Smooth muscle cell of the brain vasculature (primary cell): Measurements from ENCODE around the gene CLSTN2.
A peak's percentile ranks its signal among the peaks of the same experiment; 100 is the strongest.

Source experiments
- DNase-seq: peaks from one replicate; pipeline ENCODE4 v3.0.0-alpha.2; 2012; ENCODE audit warnings: low read depth, low spot score

The CLSTN2 gene

GRCh38 chr3:140277886-140278285, 342.9 kb downstream of the CLSTN2 start:
- DNase-seq = no peak

GRCh38 chr3:140284372-140284771, 349.4 kb downstream of the CLSTN2 start:
- no peak for DNase-seq

DNA sequence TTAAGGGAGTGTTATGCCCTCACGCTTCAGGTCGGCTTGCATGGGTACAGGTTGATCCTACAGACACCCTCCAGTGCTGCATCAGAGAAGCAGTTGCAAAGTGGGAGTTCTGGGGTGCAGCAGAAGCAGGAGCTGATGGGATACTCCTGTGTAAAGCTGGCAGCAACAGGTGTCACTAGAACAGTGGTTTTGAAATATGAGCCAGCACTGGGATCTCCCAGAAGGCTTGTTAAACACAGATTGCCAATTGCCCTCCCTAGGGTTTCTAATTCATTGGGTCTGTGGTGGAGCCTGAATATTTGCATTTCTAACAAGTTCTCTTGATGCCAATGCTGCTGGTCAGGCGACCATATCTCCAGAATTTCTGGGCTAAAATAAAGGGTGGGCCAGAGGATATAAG, 350.4 kb downstream of the CLSTN2 start:
- no peak for DNase-seq

GRCh38 chr3:140288595-140288994, 353.6 kb downstream of the CLSTN2 start:
- no peak for DNase-seq

DNA sequence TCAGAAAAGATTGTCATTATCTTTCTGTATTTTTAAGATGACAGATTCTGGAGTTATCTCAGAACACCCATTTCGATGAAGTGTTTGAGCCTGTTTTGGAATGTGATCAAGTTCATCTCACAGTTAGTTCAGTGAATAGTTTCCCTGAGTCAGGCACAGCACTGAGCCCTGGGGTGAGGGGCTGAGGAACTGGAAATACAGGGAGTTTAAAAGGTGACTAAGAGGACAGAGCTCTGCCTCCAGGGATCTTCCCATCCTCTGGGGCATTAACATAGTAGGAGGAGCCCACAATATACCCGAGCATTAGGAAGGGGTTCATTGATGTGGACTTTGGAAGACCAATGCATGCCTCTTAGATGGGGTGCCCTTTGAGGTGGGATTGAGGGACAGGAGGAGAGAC, 355.1 kb downstream of the CLSTN2 start:
- no peak for DNase-seq

DNA sequence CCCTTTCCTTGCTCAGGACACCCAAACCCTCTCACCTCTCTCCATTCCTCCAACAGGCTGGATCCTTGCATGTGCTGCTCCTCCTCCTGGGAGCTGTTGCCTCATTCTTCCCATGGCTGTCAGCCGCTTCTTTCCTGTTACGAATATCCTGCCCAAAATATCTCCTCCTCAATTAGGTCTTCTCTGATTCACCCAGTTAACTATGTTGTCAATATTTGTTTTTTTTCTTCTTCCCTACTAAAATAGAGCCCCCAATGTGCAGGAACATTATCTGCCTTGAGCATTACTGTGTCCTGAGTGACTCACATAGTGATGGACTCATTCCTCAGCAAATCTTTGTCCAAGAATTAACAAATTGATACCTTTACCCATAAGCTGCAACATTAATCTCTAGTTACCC, 357.2 kb downstream of the CLSTN2 start:
- no peak for DNase-seq

DNA sequence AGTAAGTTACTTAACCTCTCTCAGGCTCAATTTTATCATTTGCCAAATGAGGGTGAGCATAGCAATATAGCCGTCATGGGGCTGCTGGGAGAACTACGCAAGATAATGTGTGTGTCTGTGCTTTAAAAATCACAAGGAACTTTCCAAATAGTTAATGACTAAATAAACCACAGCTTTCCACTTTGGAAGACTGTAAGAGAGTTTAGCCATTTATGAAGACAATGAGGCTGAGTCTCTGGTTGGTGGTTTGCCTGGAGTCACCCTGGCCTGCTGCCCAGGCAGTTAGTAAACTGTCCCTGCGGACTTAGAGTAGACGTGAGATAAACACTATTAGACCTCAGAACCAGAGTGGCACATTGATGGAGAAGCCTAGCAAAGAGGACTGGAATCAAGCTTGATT, 357.7 kb downstream of the CLSTN2 start:
- DNase-seq = peak; percentile 31

- DNase-seq = no peak
These were observed 359.1 kb downstream of the CLSTN2 start for GRCh38 chr3:140294058-140294457.

GRCh38 chr3:140296796-140297352, 361.9 kb downstream of the CLSTN2 start:
- peak; percentile 54 for DNase-seq

GRCh38 chr3:140298043-140298442, 363.1 kb downstream of the CLSTN2 start:
- no peak for DNase-seq

GRCh38 chr3:140298569-140299070, 363.6 kb downstream of the CLSTN2 start:
- no peak for DNase-seq

DNA sequence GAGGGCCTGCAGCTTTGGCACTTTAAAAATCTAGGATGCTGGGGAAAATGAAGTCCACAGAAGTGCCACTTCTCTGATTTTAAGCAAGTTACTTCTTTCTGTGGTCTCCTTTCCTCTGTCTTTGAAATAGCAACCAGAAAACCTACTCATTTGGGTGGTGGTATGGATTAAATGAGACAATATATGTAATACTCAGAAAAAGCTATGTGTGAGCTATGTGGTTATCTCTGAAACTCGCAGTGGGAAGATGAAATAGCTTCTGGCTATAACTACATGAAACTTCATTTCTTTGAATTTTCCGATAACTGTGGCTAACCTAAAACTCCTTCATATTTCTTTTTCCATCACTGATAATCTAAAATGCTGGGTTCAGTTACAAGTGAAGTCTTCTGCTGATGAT, 368.9 kb downstream of the CLSTN2 start:
- DNase-seq = no peak

- DNase-seq = no peak
These were observed 373.6 kb downstream of the CLSTN2 start for GRCh38 chr3:140308535-140308934.

DNA sequence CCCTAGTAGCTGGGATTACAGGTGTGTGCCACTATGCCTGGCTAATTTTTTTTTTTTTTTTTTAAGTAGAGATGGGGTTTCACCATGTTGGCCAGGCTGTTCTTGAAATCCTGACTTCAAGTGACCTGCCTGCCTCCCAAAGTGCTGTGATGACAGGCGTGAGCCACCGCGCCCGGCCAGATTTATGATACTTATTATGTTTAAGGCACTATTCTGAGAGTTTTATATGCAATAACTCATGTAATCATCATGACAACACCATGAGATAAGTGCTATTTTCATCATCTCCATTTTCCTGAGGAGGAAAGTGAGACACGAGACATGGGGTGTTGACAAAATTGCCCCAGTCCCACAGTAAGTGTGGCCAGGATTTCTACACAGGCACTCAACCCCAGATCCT, 376.4 kb downstream of the CLSTN2 start:
- DNase-seq = no peak

DNA sequence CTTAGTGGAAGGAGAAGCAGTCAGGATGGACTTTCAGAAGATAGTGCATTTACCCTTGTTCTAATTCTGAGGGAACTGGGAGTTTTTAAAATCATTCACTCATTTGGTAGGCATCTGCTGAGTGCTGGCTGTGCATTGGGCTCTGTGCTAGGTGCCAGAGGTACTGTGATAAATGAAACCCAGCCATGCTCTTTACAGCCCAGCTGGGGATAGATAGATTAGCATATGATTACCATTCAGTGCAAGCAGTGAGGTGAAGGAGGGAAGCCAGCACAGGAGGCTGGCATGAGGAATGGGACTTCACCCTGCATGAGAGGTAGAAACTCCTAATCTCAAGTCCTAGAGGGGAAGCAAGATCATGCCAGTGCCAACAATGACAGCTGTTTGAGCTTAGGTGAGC, 381.0 kb downstream of the CLSTN2 start:
- DNase-seq = no peak

DNA sequence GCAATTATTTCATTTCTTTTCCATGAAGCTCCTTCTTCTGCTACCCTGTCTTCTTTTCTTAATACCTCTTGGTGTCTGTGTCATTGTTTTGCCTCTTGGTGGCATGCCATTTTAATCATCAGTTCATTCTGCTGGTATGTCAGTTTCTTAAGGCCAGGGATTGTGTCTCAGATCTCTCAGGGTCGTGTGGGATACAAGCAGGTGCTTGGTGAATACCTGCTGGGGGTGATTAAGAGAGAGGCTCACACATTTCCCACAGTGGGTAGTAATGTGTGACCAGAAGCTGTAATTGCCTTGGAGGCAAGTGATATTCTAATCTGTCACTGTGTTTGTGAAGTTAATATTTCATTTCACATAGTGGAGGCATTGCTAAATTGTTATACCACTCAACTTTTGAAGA, 381.5 kb downstream of the CLSTN2 start:
- no peak for DNase-seq

- no peak for DNase-seq
These were observed 381.9 kb downstream of the CLSTN2 start for GRCh38 chr3:140316868-140317400.

DNA sequence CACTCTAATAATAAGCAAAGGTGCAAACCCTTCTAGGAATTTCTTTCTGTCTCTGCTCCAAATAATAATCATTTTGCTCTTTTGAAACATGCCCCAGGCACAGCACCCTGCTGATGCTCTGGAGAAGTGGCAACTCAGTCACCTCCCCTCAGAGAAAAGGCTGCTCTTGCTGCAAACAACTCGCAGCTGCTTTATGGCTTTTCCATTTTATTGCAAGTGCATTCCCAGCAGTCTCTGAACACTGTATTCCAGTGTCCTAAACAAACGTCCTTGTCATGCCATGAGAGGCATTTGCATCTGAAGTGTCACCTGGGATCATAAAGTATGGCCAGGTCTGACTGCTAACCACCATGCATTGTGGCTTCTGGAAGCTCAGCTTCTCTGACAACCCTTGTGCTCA, 384.8 kb downstream of the CLSTN2 start:
- no peak for DNase-seq

DNA sequence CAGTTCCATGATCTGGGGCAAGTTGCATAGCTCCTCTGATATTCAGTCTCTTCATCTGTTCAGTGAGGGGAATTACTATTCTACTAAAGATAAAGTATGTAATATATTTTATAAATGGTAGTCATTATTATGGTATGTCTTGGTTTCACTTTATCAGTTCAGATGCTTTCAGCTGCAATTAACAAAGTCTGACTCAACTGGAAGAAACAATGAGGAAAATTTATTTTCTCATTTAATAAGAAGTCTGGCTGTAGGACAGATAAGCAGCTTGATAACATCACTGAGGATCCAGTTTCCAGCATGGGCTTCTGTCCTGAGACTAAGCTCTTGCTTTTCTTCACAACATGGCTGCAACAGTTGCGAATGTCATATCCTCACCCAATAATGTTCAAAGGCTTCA, 388.6 kb downstream of the CLSTN2 start:
- DNase-seq = no peak

DNA sequence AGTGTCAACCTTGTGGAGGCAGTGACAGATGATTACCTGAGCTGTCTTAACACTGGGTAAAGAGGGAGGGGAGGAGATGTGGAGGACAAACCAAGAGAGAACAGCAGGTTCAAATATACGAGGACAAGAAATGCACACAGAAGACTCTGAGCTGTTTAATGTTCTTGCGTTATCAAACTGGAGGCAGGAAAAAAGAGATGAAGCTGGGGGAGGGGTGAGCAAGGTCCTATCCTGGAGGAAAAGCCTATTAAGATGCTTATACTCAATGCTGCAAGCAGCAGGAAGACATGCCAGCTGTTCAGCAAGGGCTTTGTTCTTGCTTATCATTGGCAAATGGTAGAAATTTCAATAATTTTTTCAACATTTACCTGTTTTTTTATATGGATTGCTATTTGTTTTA, 397.1 kb downstream of the CLSTN2 start:
- no peak for DNase-seq

GRCh38 chr3:140334132-140334929, 399.3 kb downstream of the CLSTN2 start:
- no peak for DNase-seq

DNA sequence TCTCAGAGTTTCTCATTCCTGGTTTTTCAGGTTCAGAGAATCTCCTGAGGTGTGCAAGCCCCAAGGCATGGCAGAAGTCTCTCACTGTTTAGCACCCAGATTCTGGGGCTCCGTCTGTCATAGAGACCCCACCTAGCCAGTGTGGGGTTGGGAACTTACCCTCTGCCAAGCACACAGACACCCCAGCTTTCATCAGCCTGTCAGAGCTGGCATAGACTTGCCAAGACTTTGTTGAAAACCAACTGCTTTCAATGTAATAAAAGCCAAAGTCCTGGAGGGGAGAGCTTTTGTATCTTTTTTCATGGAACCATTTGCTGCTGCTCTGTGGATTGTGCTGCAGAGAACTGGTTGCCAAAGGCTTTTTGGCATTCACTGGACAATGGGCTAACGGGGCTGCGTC, 401.5 kb downstream of the CLSTN2 start:
- no peak for DNase-seq

GRCh38 chr3:140338916-140339315, 403.9 kb downstream of the CLSTN2 start:
- no peak for DNase-seq
